ENCODE results near the gene FKBP5. TPM values are rescaled to one million over a fixed set of nuclear protein-coding genes. Genes with fewer than 3 reads are reported as not detected.

FKBP5 gene
- total RNA-seq, 2 donors from 2014 or later, result 27.0 to 53.3 TPM

- H3K9me3 Mint-ChIP-seq, result no peaks in the 10 kb centered on the region
- no peaks in the 10 kb centered on the region for H3K27me3 Mint-ChIP-seq (ENCODE audit: insufficient read depth)
- DNase-seq, result no peak
- H3K4me3 ChIP-seq (ENCODE audit: low read length), result no peak overlapping the region
- no peak overlapping the region for H3K4me3 Mint-ChIP-seq
- H3K27me3 ChIP-seq (ENCODE audit: control insufficient read depth, insufficient read depth, low read length, poor library complexity, severe bottlenecking), result no peaks in the 10 kb centered on the region
- H3K27ac ChIP-seq (ENCODE audit: low read depth, low read length), result no peak overlapping the region
- WGBS, 2 experiments (ENCODE audit: insufficient coverage in 1 of 2, insufficient read length in 1 of 2), result 85 to 94% methylated on average over 6 of the region's 6 CpGs
- H3K27ac Mint-ChIP-seq, result no peak overlapping the region
- no peak overlapping the region for H3K9ac ChIP-seq (ENCODE audit: extremely low read depth, low read length, poor library complexity, severe bottlenecking)
- no peaks in the 10 kb centered on the region for H3K4me1 ChIP-seq (ENCODE audit: control insufficient read depth, insufficient read depth, low read length)
- no peaks in the 10 kb centered on the region for H3K9me3 ChIP-seq (ENCODE audit: control insufficient read depth, low read length)
- no peaks in the 10 kb centered on the region for H3K36me3 Mint-ChIP-seq (ENCODE audit: low read depth)
- no peak for TF ChIP-seq CTCF (conservative IDR thresholded peaks at IDR 0.05)
- no peaks in the 10 kb centered on the region for H3K36me3 ChIP-seq (ENCODE audit: control insufficient read depth, insufficient read depth, low read length)
- H3K4me1 Mint-ChIP-seq, result peaks cover 11% of the 10 kb centered on the region
Measured at GRCh38 chr6:35533981-35534380, 154.7 kb downstream of the FKBP5 start.

DNA sequence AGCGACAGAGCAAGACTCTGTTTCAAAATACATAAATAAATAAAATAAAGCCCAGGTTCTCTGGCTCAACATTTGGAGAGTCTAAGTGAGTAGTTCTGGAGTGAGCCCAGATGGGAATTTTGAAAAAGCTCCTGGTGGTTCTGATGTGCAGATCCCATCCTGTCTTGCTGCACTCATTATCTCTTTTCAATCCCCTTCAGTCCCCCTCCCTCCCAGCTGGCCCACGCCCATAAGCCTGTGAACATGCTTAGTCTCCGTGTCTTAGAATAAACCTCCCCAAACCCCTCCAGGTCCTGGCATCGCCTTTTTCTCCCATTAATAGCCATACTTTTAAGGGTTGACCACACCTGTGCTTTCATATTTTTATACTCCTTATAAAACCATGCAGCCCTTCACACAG, 156.6 kb downstream of the FKBP5 start:
- Histone ChIP-seq H3K4me3 (ENCODE audit: low read length) (no peak overlapping the region), H3K9ac (ENCODE audit: extremely low read depth, low read length, poor library complexity, severe bottlenecking) (no peak overlapping the region), H3K27me3 (ENCODE audit: control insufficient read depth, insufficient read depth, low read length, poor library complexity, severe bottlenecking) (no peaks in the 10 kb centered on the region), H3K4me1 (ENCODE audit: control insufficient read depth, insufficient read depth, low read length) (no peaks in the 10 kb centered on the region), H3K9me3 (ENCODE audit: control insufficient read depth, low read length) (no peaks in the 10 kb centered on the region), H3K36me3 (ENCODE audit: control insufficient read depth, insufficient read depth, low read length) (no peaks in the 10 kb centered on the region), H3K27ac (ENCODE audit: low read depth, low read length) (no peak overlapping the region)
- no peaks in the 10 kb centered on the region for H3K36me3 Mint-ChIP-seq (ENCODE audit: low read depth)
- DNase-seq, result no peak
- H3K9me3 Mint-ChIP-seq, result no peaks in the 10 kb centered on the region
- no peak for TF ChIP-seq CTCF (conservative IDR thresholded peaks at IDR 0.05)
- H3K27me3 Mint-ChIP-seq (ENCODE audit: insufficient read depth), result no peaks in the 10 kb centered on the region
- no peak overlapping the region for H3K4me3 Mint-ChIP-seq
- WGBS, 2 experiments (ENCODE audit: insufficient coverage in 1 of 2, insufficient read length in 1 of 2), result 84 to 94% methylated on average over 2 to 4 of the region's 4 CpGs
- H3K27ac Mint-ChIP-seq, result no peak overlapping the region
- peaks cover 11% of the 10 kb centered on the region for H3K4me1 Mint-ChIP-seq

GRCh38 chr6:35524380-35525020, 164.2 kb downstream of the FKBP5 start:
- Histone ChIP-seq H3K27me3 (ENCODE audit: control insufficient read depth, insufficient read depth, low read length, poor library complexity, severe bottlenecking) (no peaks in the 10 kb centered on the region), H3K27ac (ENCODE audit: low read depth, low read length) (no peak overlapping the region), H3K9ac (ENCODE audit: extremely low read depth, low read length, poor library complexity, severe bottlenecking) (no peak overlapping the region), H3K9me3 (ENCODE audit: control insufficient read depth, low read length) (no peaks in the 10 kb centered on the region), H3K36me3 (ENCODE audit: control insufficient read depth, insufficient read depth, low read length) (no peaks in the 10 kb centered on the region), H3K4me3 (ENCODE audit: low read length) (no peak overlapping the region), H3K4me1 (ENCODE audit: control insufficient read depth, insufficient read depth, low read length) (no peaks in the 10 kb centered on the region)
- peaks cover 2% of the 10 kb centered on the region for H3K27me3 Mint-ChIP-seq (ENCODE audit: insufficient read depth)
- H3K27ac Mint-ChIP-seq, result no peak overlapping the region
- no peak for DNase-seq
- no peak overlapping the region for H3K4me3 Mint-ChIP-seq
- H3K9me3 Mint-ChIP-seq, result no peaks in the 10 kb centered on the region
- H3K36me3 Mint-ChIP-seq (ENCODE audit: low read depth), result no peaks in the 10 kb centered on the region
- TF ChIP-seq CTCF (conservative IDR thresholded peaks at IDR 0.05), result no peak
- H3K4me1 Mint-ChIP-seq, result peaks cover 2% of the 10 kb centered on the region
- 91 to 95% methylated on average over 2 of the region's 3 CpGs for WGBS, 2 experiments (ENCODE audit: insufficient coverage in 1 of 2, insufficient read length in 1 of 2)

Small RNA genes lying within 50 kb of the gene (microRNA-seq; reads per million reads assigned to microRNA genes)
- 0.44 reads per million for gene MIR5690 (ENCODE audit: borderline microRNAs expressed)

Other genes starting within 250 kb of the FKBP5 start
- gene FANCE, start 236.6 kb downstream of the FKBP5 start, total RNA-seq, result 10 to 100 TPM; 13.5 to 16.4 TPM
- gene RPL10A, start 220.5 kb downstream of the FKBP5 start, total RNA-seq, result 1,000 to 10,000 TPM; 1,411 to 1,652 TPM
- gene TEAD3, start 191.8 kb downstream of the FKBP5 start, total RNA-seq, result 10 to 100 TPM; 22.7 to 29.2 TPM
- 1 to 10 TPM in 1 of 2 donors, under 1 TPM in 1; 0.29 to 4.0 TPM for gene TULP1, start 176.0 kb downstream of the FKBP5 start, total RNA-seq
- under 1 TPM; 0.57 to 0.93 TPM for gene ARMC12, start 48.1 kb upstream of the FKBP5 start, total RNA-seq
- 1 to 10 TPM; 1.1 to 2.1 TPM for gene CLPSL2, start 87.7 kb upstream of the FKBP5 start, total RNA-seq
- gene CLPSL1, start 92.1 kb upstream of the FKBP5 start, total RNA-seq, result not detected
- gene CLPS, start 108.4 kb upstream of the FKBP5 start, total RNA-seq, result not detected
- not detected for gene LHFPL5, start 116.4 kb upstream of the FKBP5 start, total RNA-seq
- 10 to 100 TPM; 86.2 to 98.5 TPM for gene SRPK1, start 232.2 kb upstream of the FKBP5 start, total RNA-seq